ENCODE measurements around the gene PARD3.

Gene PARD3

GRCh38 chr10:34467364-34467763 is 347.7 kb downstream of the PARD3 start:
- Histone ChIP-seq H3K36me3 (no peaks in the 10 kb centered on the region), H3K9me3 (no peaks in the 10 kb centered on the region), H3K4me1 (peaks cover 0 to 13% (median 3%) of the 10 kb centered on the region in 4 donors), H3K27ac (no peak overlapping the region), H3K4me3 (no peak overlapping the region), H3K27me3 (no peaks in the 10 kb centered on the region)
- intact Hi-C loops (cut with DNase I; ENCODE audit: low total_unique reads): no loop called here
- DNase-seq: no peak
- no peak for TF ChIP-seq CTCF (IDR thresholded peaks at IDR 0.05)

- Histone ChIP-seq H3K9me3 (no peaks in the 10 kb centered on the region), H3K4me1 (peaks cover 0 to 13% (median 3%) of the 10 kb centered on the region in 4 donors), H3K27ac (no peak overlapping the region), H3K36me3 (no peaks in the 10 kb centered on the region), H3K4me3 (no peak overlapping the region), H3K27me3 (no peaks in the 10 kb centered on the region)
- no peak for TF ChIP-seq CTCF (IDR thresholded peaks at IDR 0.05)
- DNase-seq: no peak
- intact Hi-C loops (cut with DNase I; ENCODE audit: low total_unique reads): no loop called here
These were observed 349.4 kb downstream of the PARD3 start for GRCh38 chr10:34465678-34466077.

GRCh38 chr10:34464591-34464990 is 350.5 kb downstream of the PARD3 start:
- peaks cover 0 to 13% (median 3%) of the 10 kb centered on the region in 4 donors for H3K4me1 ChIP-seq
- intact Hi-C loops (cut with DNase I; ENCODE audit: low total_unique reads): no loop called here
- H3K9me3 ChIP-seq: no peaks in the 10 kb centered on the region
- H3K27me3 ChIP-seq: no peaks in the 10 kb centered on the region
- DNase-seq: no peak
- H3K4me3 ChIP-seq: no peak overlapping the region
- no peaks in the 10 kb centered on the region for H3K36me3 ChIP-seq
- no peak overlapping the region for H3K27ac ChIP-seq
- TF ChIP-seq CTCF (IDR thresholded peaks at IDR 0.05): no peak

GRCh38 chr10:34464000-34464399 is 351.1 kb downstream of the PARD3 start:
- intact Hi-C loops (cut with DNase I; ENCODE audit: low total_unique reads): no loop called here
- DNase-seq: no peak
- H3K4me3 ChIP-seq: no peak overlapping the region
- TF ChIP-seq CTCF (IDR thresholded peaks at IDR 0.05): no peak
- no peak overlapping the region for H3K27ac ChIP-seq
- no peaks in the 10 kb centered on the region for H3K9me3 ChIP-seq
- no peaks in the 10 kb centered on the region for H3K27me3 ChIP-seq
- peaks cover 0 to 13% (median 3%) of the 10 kb centered on the region in 4 donors for H3K4me1 ChIP-seq
- no peaks in the 10 kb centered on the region for H3K36me3 ChIP-seq

- Histone ChIP-seq H3K4me1 (peaks cover 0 to 13% (median 3%) of the 10 kb centered on the region in 4 donors), H3K4me3 (no peak overlapping the region), H3K9me3 (no peaks in the 10 kb centered on the region), H3K27ac (no peak overlapping the region), H3K27me3 (no peaks in the 10 kb centered on the region), H3K36me3 (no peaks in the 10 kb centered on the region)
- no peak for TF ChIP-seq CTCF (IDR thresholded peaks at IDR 0.05)
- no peak for DNase-seq
- intact Hi-C loops (cut with DNase I; ENCODE audit: low total_unique reads): no loop called here
These were observed 352.1 kb downstream of the PARD3 start for GRCh38 chr10:34462993-34463392.

GRCh38 chr10:34462056-34462455 is 353.0 kb downstream of the PARD3 start:
- Histone ChIP-seq H3K36me3 (no peaks in the 10 kb centered on the region), H3K27me3 (no peaks in the 10 kb centered on the region), H3K4me1 (peaks cover 0 to 13% (median 3%) of the 10 kb centered on the region in 4 donors), H3K4me3 (no peak overlapping the region), H3K9me3 (no peaks in the 10 kb centered on the region), H3K27ac (no peak overlapping the region)
- intact Hi-C loops (cut with DNase I; ENCODE audit: low total_unique reads): no loop called here
- no peak for DNase-seq
- no peak for TF ChIP-seq CTCF (IDR thresholded peaks at IDR 0.05)
